Keratinocyte (primary cell): Measurements from ENCODE around the gene MEP1B.

Source experiments
- EZH2 ChIP-seq: IDR thresholded peaks from one replicate; pipeline ENCODE4 v1.6.1; 2012; ENCODE audit warnings: inconsistent platforms, mild to moderate bottlenecking, low read length, moderate library complexity
- TF ChIP-seq, protein P1 (sequence below), 3 experiments: IDR thresholded peaks in 1 of 3; conservative IDR thresholded peaks in 1 of 3; optimal IDR thresholded peaks in 1 of 3; 2 replicates in 2 of 3; 3 replicates in 1 of 3; pipeline versions ENCODE3 to v1.5.1; 2011; ENCODE audit warnings: low read length in 3 of 3, mild to moderate bottlenecking in 3 of 3, moderate library complexity in 2 of 3, control low read depth in 1 of 3, inconsistent platforms in 1 of 3; ENCODE audit not compliant: insufficient read depth in 2 of 3; ENCODE audit errors: extremely low read depth in 1 of 3

DNA sequence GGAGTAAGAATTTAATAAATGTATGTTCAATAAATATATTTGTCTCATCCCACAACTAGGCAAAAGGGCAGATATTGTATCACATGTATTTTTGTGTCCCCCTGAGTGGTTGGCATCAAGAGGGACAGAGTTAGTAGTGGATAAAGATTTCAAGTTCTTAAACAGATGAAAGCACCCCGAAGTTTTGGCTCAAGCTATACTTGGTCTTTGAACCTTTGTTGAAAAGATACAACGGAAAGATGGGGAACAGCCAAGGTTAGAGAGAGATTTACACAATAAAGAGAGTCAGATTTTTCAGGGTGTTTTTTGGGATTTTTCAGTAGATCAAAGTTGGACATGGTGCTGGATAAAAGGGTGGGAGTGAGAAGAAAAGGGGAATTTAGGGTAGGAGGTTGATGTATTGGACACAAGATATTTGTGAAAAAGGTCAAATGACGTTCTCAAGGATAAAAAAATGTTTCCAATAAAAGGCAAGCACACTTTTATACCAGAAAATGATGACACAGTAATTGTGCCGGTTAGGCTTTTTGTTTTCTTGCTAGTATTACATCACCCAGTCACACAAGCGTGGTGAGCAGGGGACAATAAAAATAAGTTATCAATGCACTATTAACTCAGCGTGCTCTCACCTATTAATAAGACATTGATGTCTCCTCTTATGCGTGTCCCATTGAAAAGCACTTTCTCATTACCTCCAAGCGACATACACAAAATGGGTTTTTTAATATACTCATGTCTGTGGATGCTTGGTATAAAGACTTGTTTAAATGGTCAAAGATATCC lies 59.5 kb downstream of the MEP1B start:
- TF ChIP-seq, protein P1, sequence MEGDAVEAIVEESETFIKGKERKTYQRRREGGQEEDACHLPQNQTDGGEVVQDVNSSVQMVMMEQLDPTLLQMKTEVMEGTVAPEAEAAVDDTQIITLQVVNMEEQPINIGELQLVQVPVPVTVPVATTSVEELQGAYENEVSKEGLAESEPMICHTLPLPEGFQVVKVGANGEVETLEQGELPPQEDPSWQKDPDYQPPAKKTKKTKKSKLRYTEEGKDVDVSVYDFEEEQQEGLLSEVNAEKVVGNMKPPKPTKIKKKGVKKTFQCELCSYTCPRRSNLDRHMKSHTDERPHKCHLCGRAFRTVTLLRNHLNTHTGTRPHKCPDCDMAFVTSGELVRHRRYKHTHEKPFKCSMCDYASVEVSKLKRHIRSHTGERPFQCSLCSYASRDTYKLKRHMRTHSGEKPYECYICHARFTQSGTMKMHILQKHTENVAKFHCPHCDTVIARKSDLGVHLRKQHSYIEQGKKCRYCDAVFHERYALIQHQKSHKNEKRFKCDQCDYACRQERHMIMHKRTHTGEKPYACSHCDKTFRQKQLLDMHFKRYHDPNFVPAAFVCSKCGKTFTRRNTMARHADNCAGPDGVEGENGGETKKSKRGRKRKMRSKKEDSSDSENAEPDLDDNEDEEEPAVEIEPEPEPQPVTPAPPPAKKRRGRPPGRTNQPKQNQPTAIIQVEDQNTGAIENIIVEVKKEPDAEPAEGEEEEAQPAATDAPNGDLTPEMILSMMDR (optimal IDR thresholded peaks at IDR 0.05 in 1 of 3, IDR thresholded peaks at IDR 0.05 in 1 of 3, conservative IDR thresholded peaks at IDR 0.05 in 1 of 3; ENCODE audit: extremely low read depth in 1 of 3, insufficient read depth in 2 of 3, low read length in 3 of 3): no peak
- TF ChIP-seq EZH2: no peak
